Posterior cingulate gyrus (tissue), 11 donors: ENCODE data around the gene DNM3.
"Not testable (repeated sequence)": the region's sequence is repeated elsewhere in the genome, so short reads cannot be mapped to it uniquely, and the experiment has no call there.

ENCODE experiments used
- DNase-seq, 10 donors: peaks; one replicate each; pipeline versions ENCODE4 v3.0.0 to v3.0.0-alpha.2; 2020 to 2021; ENCODE audit warnings: mixed read lengths in 3 of 10
- intact Hi-C: fragments of 100-400 bp; cut with DNase I; formaldehyde crosslinking; loops from one replicate; pipeline ENCODE4 v1.15.1; 2023

The DNM3 gene

DNA sequence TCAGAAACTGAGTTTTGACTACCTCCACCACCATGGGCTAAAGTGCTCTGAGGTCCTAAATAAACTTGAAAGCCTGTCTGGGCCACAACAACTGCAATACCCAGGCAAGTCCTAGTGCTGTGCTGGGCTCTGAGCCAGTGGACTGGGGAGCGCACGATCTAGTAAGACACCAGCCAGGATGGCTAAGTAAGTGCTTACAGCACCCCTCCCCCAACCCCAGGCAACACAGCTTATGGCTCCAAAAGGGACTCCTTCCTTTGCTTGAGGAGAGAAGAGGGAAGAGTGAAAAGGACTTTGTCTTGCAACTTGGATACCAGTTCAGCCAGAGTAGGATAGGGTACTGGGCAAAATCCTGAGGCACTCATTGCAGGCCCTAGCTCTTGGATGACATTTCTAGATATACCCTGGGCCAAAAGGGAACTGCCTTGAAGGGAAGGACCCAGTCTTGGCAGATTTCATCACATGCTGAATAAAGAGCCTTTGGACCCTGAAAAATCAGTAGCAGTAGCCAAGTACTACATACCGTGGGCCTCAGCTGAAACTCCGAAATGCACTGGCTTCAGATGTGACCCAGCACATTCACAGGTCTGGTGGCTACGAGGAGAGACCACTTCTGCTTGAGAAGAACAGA, 580.8 kb downstream of the DNM3 start:
- intact Hi-C loops, result no loop called here

DNA sequence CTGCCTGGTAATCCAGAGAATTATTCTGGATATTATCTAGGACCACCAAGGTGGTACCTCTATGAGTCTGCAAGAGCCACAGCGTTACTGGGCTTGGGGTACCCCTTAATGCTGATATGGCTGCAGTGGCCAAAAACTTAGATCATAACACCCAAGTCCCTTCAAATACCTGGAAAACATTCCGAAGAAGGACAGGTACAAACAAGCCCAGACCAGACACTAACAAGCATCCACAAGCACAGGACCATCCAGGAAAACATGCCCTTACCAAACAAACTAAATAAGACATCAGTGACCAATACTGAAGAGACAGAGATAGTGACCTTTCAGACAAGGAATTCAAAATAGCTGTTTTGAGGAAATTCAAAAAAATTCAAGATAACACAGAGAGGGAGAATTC, 582.0 kb downstream of the DNM3 start:
- no peak for DNase-seq
- intact Hi-C loops, result no loop called here

More for the DNA sequence above, 580.8 kb downstream of the DNM3 start:
- DNase-seq, result peak in 6 of 10 donors; percentile 8 to 84 (median 34)

- intact Hi-C loops, result no loop called here
These were observed 584.0 kb downstream of the DNM3 start for GRCh38 chr1:172425339-172425738.

DNA sequence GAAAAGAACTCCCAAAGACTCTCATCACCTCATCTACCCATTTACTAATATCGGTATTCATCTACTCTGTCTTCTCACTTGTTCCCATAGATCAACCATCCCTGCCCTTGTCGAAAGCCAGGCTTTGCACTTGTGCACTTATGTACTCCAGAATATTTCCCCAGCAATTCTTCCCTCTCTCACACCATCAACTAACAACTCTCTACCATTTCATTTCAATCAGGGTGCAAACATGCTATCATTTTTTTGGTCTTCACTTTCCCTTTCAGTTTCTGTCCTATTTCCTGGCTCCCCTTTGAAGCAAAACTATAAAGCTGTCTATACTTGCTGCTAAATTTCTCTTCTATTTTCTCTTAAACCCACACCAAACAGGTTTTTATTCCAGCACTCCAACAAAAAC, 585.9 kb downstream of the DNM3 start:
- no peak for DNase-seq
- intact Hi-C loops, result no loop called here

More at GRCh38 chr1:172425339-172425738, 584.0 kb downstream of the DNM3 start:
- no peak for DNase-seq

- intact Hi-C loops, result no loop called here
- peak in 2 of 10 donors; percentile 8 to 19 for DNase-seq
These were observed 588.2 kb downstream of the DNM3 start for GRCh38 chr1:172429331-172430127.

GRCh38 chr1:172430128-172430454, 588.8 kb downstream of the DNM3 start:
- intact Hi-C loops, result no loop called here

DNA sequence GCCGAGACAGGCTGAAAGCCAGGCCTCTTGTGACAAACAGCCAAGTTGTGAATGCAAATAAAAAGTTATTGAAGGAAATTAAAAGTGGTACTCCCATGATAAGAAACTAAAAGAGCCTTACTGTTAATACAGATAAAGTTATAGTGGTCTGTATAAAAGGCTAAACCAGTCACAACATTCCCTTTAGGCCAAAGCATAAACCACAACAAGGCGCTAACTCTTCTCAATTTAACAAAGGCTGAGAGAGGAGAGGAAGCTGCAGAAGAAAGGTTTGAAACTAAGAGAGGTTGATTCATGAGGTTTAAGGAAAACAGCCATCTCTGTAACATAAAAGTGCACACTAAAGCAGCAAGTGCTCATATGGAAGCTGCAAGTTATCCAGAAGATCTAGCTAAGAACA, 589.9 kb downstream of the DNM3 start:
- intact Hi-C loops, result no loop called here
- DNase-seq, result no peak

More at GRCh38 chr1:172430128-172430454, 588.8 kb downstream of the DNM3 start:
- no peak for DNase-seq

GRCh38 chr1:172431721-172432192, 590.5 kb downstream of the DNM3 start:
- intact Hi-C loops, result no loop called here
- DNase-seq, result no peak

- intact Hi-C loops, DNase-seq: not testable (repeated sequence)
These were observed 595.9 kb downstream of the DNM3 start for GRCh38 chr1:172437183-172437582.

GRCh38 chr1:172442404-172442803, 601.1 kb downstream of the DNM3 start:
- intact Hi-C loops, result no loop called here

DNA sequence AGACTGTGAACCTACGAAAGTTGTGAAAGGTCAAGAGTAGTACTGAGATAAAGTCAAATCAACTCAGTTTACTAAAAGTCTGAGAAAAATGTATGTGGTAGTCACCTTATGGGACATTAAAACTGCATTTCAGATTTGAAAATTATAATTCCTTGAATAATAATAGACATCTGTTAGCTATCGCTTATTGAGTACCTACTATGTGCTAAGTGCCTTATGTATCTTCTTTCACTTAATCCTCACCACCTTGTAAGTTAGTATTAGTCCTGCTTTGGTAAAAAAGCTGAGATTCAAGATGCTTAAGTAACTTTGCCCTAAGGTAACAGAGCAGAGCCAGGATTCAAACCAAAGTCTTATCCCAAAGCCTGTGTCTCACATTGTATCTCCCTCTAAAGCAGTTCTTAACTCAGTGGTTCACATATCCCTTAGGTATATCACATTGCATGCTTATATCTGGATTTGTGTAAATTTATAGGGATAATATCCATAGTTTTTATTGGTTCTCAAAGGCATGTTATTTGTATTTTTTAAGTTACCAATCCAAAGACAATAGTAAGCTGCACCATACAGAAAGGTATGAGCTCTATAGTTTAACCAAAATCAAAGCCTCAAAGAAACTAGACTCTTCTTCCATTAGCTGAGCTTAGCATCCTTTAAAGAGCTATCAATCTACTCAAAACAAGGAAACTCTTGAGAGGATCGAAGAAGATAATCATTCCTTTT, 601.7 kb downstream of the DNM3 start:
- intact Hi-C loops, result no loop called here
- no peak for DNase-seq

More at GRCh38 chr1:172442404-172442803, 601.1 kb downstream of the DNM3 start:
- DNase-seq, result no peak

GRCh38 chr1:172443666-172444453, 602.6 kb downstream of the DNM3 start, which contains the start of gene PIGC:
Gene PIGC, minus strand, starts transcription at chr1:172444069. Its CDS starts 1,447 bp downstream, at chr1:172442622.
- intact Hi-C loops, result loop anchor here (1.0 to 2.0 kb wide), 2 partner anchors 89 to 442 kb away; partner anchors contain the start of gene SUCO
- DNase-seq, result peak; percentile 86 to 99 (median 92)

- no peak for DNase-seq
- intact Hi-C loops, result no loop called here
These were observed 605.2 kb downstream of the DNM3 start for GRCh38 chr1:172446547-172446946.

- DNase-seq, result no peak
- intact Hi-C loops, result no loop called here
These were observed 606.3 kb downstream of the DNM3 start for GRCh38 chr1:172447641-172448040.

GRCh38 chr1:172448995-172449584, 607.8 kb downstream of the DNM3 start:
- DNase-seq, result no peak
- intact Hi-C loops, result no loop called here

DNA sequence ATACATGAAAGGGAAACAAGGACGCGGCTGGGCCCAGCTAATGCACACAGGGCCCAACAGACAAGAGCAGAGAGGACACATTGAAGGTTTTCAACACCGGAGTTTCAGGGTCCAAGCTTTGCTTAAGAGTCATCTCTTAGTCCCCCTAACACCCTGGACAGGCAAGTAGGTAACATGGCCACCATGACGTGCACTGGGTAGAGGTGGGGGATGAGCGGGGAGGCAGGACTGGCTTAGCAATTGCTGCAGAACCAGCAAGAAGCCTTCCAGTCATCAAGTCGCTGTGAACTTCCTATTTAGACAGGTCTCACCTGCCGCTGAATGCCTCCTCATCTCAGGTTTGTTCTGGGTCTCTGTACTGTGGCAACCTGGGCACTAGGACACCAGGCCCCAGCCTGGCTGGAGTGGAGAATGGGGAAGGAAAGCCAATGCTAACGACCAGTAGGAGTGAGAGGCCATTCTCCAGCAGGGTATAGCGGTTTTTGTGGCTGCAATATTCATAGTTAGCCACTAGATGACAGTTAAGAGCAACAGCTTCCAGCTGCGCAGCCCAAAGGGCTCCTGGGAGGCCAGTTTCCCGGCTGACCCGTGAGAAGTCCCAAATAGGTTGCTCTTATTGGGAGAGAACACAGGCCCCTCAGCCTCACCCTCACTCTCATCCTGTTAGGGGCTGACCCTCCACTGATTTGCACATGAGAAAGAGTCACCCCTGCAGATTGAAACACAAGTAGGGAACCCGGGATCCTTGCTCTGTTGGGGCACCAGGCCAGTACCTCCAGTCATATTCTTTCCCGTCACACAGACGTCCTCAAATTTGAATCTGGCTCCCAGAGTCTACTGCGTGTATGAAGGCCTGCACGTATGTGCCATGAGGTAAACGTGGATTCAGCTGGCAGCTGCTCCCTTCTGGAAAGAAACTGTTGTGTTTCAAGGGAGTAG, 608.6 kb downstream of the DNM3 start:
- intact Hi-C loops, result loop anchor here (5.0 kb wide), 1 partner anchor 267 kb away; no protein-coding TSS in a partner anchor
- peak in 5 of 10 donors; percentile 8 to 85 (median 30) for DNase-seq

- intact Hi-C loops, result loop anchor here (5.0 kb wide), 1 partner anchor 267 kb away; no protein-coding TSS in a partner anchor
- no peak for DNase-seq
These were observed 609.2 kb downstream of the DNM3 start for GRCh38 chr1:172450524-172450885.

DNA sequence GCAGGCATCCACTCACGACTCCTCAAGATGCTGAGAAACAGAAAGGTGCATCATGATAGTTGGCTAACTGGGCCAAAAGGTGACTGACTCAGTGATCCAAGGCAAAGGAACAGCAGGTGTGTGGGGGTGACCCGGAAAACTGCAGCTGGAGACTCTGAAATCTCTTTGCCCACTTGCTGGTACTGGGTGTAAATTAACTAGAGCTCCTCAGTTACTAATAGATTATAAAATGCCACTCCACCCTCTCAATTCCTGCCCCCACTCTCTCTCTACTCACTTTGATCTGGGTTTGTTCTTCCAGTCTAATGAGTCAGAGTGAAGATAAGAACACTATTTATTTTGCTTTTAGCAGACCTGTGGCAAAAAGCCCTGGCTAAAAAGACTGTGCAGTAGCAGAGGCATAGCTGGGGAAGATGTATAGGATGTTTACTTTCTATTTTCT, 609.7 kb downstream of the DNM3 start:
- no peak for DNase-seq
- intact Hi-C loops, result loop anchor here (5.0 kb wide), 1 partner anchor 266 kb away; no protein-coding TSS in a partner anchor
